GM19467 (cell line): ENCODE measurements around the gene PRUNE1.
A peak's percentile ranks its signal among the peaks of the same experiment; 100 is the strongest.

Source experiments
- ATAC-seq: cut with Tn5 transposase; IDR thresholded peaks from one replicate; pipeline ENCODE4 v1.9.1; 2021; ENCODE audit warnings: mild to moderate bottlenecking, moderate library complexity; ENCODE audit not compliant: unreplicated experiment

PRUNE1 gene

GRCh38 chr1:151003180-151003579 lies 5.1 kb upstream of the PRUNE1 start:
- ATAC-seq = no peak

GRCh38 chr1:151005729-151006319 lies 2.4 kb upstream of the PRUNE1 start:
- no peak for ATAC-seq

GRCh38 chr1:151006327-151007052 lies 1.8 kb upstream of the PRUNE1 start, which contains the start of gene MINDY1:
Gene MINDY1 (minus strand): TSS chr1:151006902. CDS start chr1:151002617, 4,285 bp downstream.
- ATAC-seq = peak; percentile 37

- ATAC-seq = no peak
Observed at GRCh38 chr1:151007853-151008243, 401 bp upstream of the PRUNE1 start.

- no peak for ATAC-seq
Observed at GRCh38 chr1:151009206-151009587, 948 bp downstream of the PRUNE1 start.

GRCh38 chr1:151009674-151010345 lies 1.6 kb downstream of the PRUNE1 start:
- no peak for ATAC-seq

- ATAC-seq = no peak
Observed at GRCh38 chr1:151010346-151010726, 2.1 kb downstream of the PRUNE1 start.

- ATAC-seq = no peak
Observed at GRCh38 chr1:151011154-151011850, 3.1 kb downstream of the PRUNE1 start.

- ATAC-seq = no peak
Observed at GRCh38 chr1:151012684-151013471, 4.6 kb downstream of the PRUNE1 start.

GRCh38 chr1:151013518-151013917 lies 5.3 kb downstream of the PRUNE1 start:
- no peak for ATAC-seq

- ATAC-seq = no peak
Observed at GRCh38 chr1:151024540-151025146, 16.4 kb downstream of the PRUNE1 start.

- no peak for ATAC-seq
Observed at GRCh38 chr1:151026460-151026859, 18.2 kb downstream of the PRUNE1 start.

- no peak for ATAC-seq
Observed at GRCh38 chr1:151032164-151032563, 23.9 kb downstream of the PRUNE1 start.

- ATAC-seq = no peak
Observed at GRCh38 chr1:151035167-151035566, 26.9 kb downstream of the PRUNE1 start.

- no peak for ATAC-seq
Observed at GRCh38 chr1:151036356-151036755, 28.1 kb downstream of the PRUNE1 start, which contains the start of gene BNIPL. Gene BNIPL (plus strand): TSS chr1:151036586. CDS start chr1:151036726, 140 bp downstream.

- no peak for ATAC-seq
Observed at GRCh38 chr1:151037032-151037431, 28.8 kb downstream of the PRUNE1 start.

- no peak for ATAC-seq
Observed at GRCh38 chr1:151039521-151039920, 31.3 kb downstream of the PRUNE1 start.

- ATAC-seq = no peak
Observed at GRCh38 chr1:151043163-151043562, 34.9 kb downstream of the PRUNE1 start.

GRCh38 chr1:151047591-151047924 lies 39.3 kb downstream of the PRUNE1 start, which contains the start of gene C1orf56:
Gene C1orf56 (plus strand): TSS chr1:151047751. CDS start chr1:151047848, 97 bp downstream.
- no peak for ATAC-seq
